Stimulated activated CD8-positive, alpha-beta memory T cell treated with anti-CD3 and anti-CD28 coated beads, Interleukin-4, amount 100 ng/mL, for 1 hour (primary cell): ENCODE data around the gene RGS14.
A peak's percentile ranks its signal among the peaks of the same experiment; 100 is the strongest.

ENCODE experiments used
- DNase-seq, 2 donors: peaks; one replicate each; pipeline ENCODE4 v3.0.0-alpha.2; 2020; ENCODE audit warnings: low read depth in 2 of 2, low spot score in 1 of 2

Gene RGS14

DNA sequence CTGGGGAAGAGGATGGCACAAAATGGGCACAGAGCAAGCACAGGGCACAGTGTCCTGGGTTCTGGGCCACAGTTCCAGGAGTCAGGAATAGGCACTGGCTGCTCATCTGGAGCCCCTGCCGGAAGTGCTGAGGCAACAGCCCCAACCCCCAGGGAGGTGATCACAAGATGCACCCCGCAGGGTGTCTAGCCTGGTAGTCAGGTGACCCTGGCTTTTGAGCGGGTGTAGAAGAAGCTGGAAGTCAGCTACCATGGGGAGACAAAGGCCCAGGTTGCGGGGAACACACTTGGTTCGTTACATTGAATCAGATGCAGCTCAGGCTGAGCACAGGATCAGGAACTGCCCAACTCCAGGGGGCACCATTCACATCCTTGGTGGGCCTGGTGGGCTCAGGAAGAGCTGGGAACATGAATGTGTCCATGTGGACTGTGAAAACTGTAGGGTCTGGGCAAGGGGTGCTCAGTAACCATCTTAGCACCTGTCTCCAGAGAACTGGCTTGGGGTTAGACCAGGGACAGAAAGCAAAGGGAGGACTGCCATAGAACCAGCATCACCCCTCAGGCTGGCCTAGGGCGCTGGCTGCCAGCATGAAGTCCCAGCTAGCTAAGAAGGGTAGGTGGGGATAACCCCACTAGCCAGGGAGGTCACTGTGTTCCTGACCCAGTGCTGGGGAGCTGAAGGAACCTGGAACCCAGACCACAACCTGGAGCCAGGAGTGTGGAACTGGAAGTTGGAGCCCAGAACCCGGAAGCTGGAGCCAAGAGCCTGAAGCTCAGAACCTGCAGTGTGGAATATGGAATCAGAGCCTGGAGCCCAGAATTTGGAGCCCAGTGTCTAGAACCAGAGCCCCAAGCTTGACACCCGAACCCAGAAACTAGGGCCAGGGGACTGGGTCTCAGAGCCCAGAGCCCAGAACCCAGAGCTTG is 20.4 kb downstream of the RGS14 start:
- no peak for DNase-seq

DNA sequence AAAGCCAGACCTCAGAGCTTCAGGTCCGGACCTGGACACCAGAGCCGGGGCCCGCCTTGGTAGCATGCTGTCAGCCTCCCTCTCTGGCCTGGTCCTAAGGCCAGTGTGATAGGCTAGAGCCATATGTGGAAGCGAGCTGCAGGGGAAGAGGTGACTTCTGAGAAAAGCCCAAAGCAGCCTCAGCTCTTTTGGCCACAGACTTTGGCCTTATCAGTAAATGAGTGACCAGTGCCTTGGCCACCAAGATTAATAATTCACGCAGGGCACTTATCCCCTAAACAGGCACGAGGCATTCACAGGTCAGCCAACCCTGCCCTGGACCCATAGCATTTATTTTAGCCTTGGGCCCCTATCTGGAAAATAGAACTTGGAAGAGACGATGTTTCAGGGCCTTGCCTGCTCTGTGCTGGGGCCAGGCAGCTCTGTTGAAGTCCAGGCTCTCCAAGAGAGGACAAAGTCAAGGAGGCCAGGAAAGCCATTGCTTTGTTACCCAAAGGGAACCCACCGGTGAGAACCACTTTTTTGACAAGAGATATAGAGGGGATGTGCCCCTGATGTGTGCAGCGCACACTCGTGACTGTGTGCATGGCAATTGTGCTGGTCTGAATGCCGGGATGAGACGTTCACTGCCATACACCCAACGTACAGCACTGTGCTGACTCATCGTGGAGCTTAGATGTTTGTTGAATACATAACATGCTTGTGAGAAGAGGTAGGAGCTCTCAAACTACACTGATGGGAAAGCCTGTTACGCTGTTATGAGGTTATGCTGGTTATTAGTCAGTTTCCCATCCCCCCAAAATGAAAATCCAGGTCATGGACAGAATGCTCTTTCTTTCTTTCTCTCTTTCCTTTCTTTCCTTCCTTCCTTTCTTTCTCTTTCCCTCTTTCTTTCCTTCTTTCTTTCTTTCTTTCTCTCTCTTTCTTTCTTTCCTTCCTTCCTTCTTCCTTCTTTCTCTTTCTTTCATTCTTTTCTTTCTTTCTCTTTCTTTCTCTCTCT is 21.5 kb downstream of the RGS14 start:
- DNase-seq: no peak

DNA sequence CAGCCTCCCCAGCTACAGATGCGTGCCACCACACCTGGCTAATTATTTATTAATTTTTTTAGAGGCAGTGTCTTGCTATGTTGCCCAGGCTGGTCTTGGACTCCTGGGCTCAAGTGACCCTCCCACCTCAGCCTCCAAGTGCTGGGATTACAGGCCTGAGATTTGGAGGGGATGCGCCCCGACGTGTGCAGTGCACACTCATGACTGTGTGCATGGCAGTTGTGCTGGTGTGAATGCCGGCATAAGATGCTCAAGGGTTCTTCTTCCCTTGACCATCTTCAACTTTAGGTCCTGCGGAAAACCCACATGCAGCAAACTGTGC is 23.0 kb downstream of the RGS14 start:
- DNase-seq: no peak

- DNase-seq: no peak
Observed at GRCh38 chr5:177382423-177383029, 24.8 kb downstream of the RGS14 start.

GRCh38 chr5:177383181-177383580 is 25.5 kb downstream of the RGS14 start:
- no peak for DNase-seq

GRCh38 chr5:177384134-177384533 is 26.4 kb downstream of the RGS14 start, which contains the start of gene SLC34A1:
Gene SLC34A1 (plus strand): TSS chr5:177384434. CDS start chr5:177385742, 1,308 bp downstream.
- no peak for DNase-seq

GRCh38 chr5:177385720-177386119 is 28.0 kb downstream of the RGS14 start:
- DNase-seq: no peak

- DNase-seq: no peak
Observed at GRCh38 chr5:177386542-177386941, 28.8 kb downstream of the RGS14 start.

DNA sequence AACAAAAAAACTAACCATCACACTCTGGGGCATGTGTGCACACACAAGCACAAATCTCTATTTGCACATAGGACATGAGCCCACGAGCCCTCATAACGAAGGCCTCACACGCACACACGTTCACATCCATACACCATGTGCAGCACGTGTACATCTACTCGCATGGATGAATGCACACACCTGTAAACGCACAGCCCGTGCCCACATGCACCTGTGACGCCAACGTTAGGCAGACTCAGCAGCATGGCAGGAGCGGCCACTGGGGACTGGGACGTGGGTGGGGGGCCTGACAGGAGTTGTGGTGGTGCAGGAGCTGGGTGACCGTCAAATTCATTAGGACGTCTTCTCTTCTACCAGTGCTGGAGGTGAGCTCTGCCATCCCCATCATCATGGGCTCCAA is 29.7 kb downstream of the RGS14 start:
- DNase-seq: no peak

- no peak for DNase-seq
Observed at GRCh38 chr5:177388521-177389052, 30.9 kb downstream of the RGS14 start.

DNA sequence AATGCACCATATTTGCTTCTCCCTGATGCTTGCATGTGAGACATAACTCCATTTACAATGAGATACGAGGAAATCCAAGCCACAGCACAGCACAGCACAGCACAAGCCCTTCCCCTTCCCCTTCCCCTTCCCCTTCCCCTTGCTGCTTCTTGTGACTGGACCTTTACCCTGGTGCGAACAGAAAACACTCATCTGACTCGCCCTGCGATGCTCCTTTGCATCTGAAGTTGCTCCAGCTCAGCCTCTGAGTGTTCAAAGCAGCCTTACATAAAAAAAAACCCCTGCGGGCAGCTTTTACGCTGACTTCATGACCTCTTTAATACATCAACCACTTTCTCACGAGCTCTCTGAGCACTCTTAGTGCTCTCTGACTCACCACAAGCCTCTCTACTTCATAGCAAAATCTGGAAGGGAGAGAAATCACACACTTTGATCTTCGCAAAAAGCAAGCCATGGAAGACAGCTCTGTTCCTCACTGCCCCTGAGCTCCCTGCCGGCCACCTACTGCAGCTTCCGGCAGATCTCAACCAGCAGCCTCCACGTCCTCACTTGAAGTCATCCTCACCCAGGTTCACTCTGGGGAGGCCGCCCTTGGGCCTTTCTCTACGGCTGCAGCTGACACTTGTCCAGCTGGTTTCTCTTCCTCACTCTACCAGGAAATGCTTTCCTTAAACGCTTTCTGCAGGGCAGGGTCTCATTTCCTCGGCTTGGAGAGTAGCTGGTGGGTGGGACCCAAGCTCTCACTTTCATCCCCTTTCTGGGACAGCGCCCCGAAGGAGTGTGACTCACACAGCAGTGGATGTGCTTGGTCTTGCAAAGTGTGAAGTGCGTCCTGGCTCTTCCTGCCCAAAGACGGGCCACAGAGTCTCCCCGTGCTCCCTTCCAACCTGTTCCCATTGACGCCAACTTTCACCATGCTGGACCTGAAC is 31.8 kb downstream of the RGS14 start:
- no peak for DNase-seq

GRCh38 chr5:177390363-177391300 is 32.9 kb downstream of the RGS14 start:
- peak; percentile 65 to 72 for DNase-seq

- no peak for DNase-seq
Observed at GRCh38 chr5:177392765-177393164, 35.0 kb downstream of the RGS14 start.

- no peak for DNase-seq
Observed at GRCh38 chr5:177393206-177393765, 35.6 kb downstream of the RGS14 start.

DNA sequence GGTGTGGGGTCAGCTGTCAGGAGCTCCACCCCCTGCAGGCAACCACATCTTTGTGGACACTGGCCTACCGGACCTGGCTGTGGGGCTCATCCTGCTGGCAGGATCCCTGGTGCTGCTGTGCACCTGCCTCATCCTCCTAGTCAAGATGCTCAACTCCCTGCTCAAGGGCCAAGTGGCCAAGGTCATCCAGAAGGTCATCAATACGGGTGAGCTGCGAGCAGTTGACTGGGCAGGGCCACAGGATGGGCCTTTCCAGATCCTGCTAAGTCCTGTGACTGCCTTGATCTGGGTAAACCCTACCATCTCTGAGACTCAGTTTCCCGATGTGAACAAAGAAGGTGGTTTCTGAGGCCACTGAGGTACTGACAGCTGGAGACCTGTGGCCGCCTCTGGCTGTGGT is 36.3 kb downstream of the RGS14 start:
- no peak for DNase-seq

DNA sequence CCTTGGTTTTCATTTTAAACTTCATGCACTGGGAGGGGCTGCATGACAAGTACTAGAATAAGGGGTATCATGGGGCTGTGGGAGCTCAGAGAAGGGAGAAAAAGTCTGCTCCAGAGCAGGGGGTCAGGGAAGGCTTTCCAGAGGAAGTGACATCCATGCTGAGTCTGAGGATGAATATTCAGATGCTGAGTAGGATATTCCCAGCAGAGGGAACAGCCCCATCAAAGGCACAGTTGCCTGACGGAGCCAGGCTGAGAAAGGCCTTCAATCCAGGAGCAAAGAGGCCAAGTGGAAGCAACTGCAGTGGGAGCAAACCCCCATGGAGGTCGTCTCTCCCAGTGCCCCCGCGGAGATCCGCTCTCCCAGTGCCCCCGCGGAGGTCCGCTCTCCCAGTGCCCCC is 38.4 kb downstream of the RGS14 start:
- no peak for DNase-seq

- DNase-seq: no peak
Observed at GRCh38 chr5:177396807-177397206, 39.1 kb downstream of the RGS14 start.

- no peak for DNase-seq
Observed at GRCh38 chr5:177397875-177398390, 40.2 kb downstream of the RGS14 start.
